ENCODE data around the gene RPTOR. TPM values are rescaled to one million over a fixed set of nuclear protein-coding genes. Genes with fewer than 3 reads are reported as not detected.

RPTOR gene
- total and polyA plus RNA-seq, 2 donors (not counting 1 experiment from before 2014, with no cell fraction given): 6.7 to 22.8 TPM

GRCh38 chr17:80991645-80992076 is 447.0 kb downstream of the RPTOR start, which contains the start of gene CHMP6:
TSS of gene CHMP6 (plus strand) at chr17:80991841. CDS start at chr17:80991919, 78 bp downstream.
- H3K27me3 ChIP-seq (ENCODE audit: control insufficient read depth, insufficient read depth, low read length): no peaks in the 10 kb centered on the region
- peak within 1 kb of the TSS; percentile 85 for H3K9ac ChIP-seq (ENCODE audit: insufficient read depth, low read length)
- no peaks in the 10 kb centered on the region for H3K4me1 ChIP-seq (ENCODE audit: control insufficient read depth, extremely low read depth, insufficient read depth, low read length)
- peak within 1 kb of the TSS; percentile 68 to 75 (median 71) for H3K4me3 ChIP-seq (replicated peaks in 1 of 4; ENCODE audit: control extremely low read depth in 1 of 4, insufficient read depth in 1 of 4, low read depth in 3 of 4, low read length in 4 of 4)
- H3K4me2 ChIP-seq (ENCODE audit: extremely low read depth, insufficient read depth, low read length): peak within 1 kb of the TSS; percentile 94
- H3K79me2 ChIP-seq (ENCODE audit: control insufficient read depth, insufficient read depth, low read length): peaks cover 4% of the 10 kb centered on the region
- peaks cover 11% of the 10 kb centered on the region for H3K36me3 ChIP-seq (ENCODE audit: control insufficient read depth, insufficient read depth, low read length)
- peak; percentile 77 to 80 for DNase-seq (ENCODE audit: low read depth in 2 of 2)
- peak within 1 kb of the TSS; percentile 28 for H3K27ac ChIP-seq (ENCODE audit: insufficient read depth, low read length)
- H4K20me1 ChIP-seq (ENCODE audit: control insufficient read depth, extremely low read depth, insufficient read depth, low read length): no peaks in the 10 kb centered on the region
- TF ChIP-seq CTCF (conservative IDR thresholded peaks at IDR 0.05 in 1 of 2, IDR thresholded peaks at IDR 0.05 in 1 of 2; ENCODE audit: low read depth in 1 of 2, low read length in 2 of 2) (no peak), EZH2 (IDR thresholded peaks at IDR 0.05; ENCODE audit: low read length, missing control alignments) (no peak)
- H3K9me3 ChIP-seq (ENCODE audit: control insufficient read depth, insufficient read depth, low read depth, low read length): no peaks in the 10 kb centered on the region
- H2AFZ ChIP-seq (ENCODE audit: low read length): peak within 1 kb of the TSS; percentile 97

DNA sequence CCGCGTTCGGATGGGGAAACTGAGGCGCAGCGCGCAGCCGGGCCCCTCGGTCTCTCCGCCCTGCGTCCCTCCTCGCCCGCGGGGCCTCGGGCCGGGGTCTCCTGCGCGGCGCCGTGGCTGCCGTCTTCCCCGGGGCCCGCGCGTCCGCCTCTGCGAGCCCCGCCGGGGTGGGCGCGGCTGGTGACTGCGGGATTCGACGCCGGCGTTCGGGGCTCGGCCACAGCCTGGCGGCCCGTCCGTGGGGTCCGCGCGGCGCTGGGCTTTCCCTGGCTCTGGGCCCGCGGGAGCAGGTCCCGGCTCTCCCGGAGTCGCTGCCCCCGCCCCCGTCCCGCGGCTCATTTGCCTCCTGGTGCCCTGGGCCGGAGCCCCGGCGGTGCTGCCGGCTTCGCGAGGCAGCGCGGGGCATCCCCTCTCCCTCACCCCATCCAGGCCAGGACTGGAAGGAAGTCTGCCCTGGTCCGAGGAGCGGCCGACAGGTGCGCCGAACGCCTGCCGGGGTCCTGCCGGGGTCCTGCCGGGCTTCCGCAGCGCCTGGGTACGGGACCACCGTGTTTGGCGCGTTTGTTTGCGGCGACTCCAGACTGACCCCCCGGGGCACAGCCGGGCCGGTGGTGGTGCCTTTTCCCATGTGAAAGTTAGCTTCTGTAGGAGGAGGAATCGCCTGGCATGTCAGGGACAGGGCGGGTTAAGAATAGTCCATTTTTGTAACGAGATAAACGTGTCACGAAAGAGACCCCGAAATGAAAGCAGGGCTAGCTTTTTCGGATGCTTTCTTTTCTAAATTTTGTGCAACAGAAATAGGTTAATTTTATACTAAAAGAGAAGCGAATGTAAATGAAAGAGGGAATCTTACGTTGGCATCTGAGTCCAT is 447.7 kb downstream of the RPTOR start:
- Histone ChIP-seq H3K79me2 (ENCODE audit: control insufficient read depth, insufficient read depth, low read length) (peaks cover 4% of the 10 kb centered on the region), H3K4me1 (ENCODE audit: control insufficient read depth, extremely low read depth, insufficient read depth, low read length) (no peaks in the 10 kb centered on the region), H3K36me3 (ENCODE audit: control insufficient read depth, insufficient read depth, low read length) (peaks cover 14% of the 10 kb centered on the region), H3K4me3 (replicated peaks in 1 of 4; ENCODE audit: control extremely low read depth in 1 of 4, insufficient read depth in 1 of 4, low read depth in 3 of 4, low read length in 4 of 4) (peak overlapping the region; percentile 61 to 75 (median 71)), H4K20me1 (ENCODE audit: control insufficient read depth, extremely low read depth, insufficient read depth, low read length) (no peaks in the 10 kb centered on the region), H2AFZ (ENCODE audit: low read length) (no peak overlapping the region), H3K27me3 (ENCODE audit: control insufficient read depth, insufficient read depth, low read length) (no peaks in the 10 kb centered on the region), H3K9me3 (ENCODE audit: control insufficient read depth, insufficient read depth, low read depth, low read length) (no peaks in the 10 kb centered on the region), H3K27ac (ENCODE audit: insufficient read depth, low read length) (peak overlapping the region; percentile 28), H3K4me2 (ENCODE audit: extremely low read depth, insufficient read depth, low read length) (peak overlapping the region; percentile 61), H3K9ac (ENCODE audit: insufficient read depth, low read length) (peak overlapping the region; percentile 85)
- TF ChIP-seq EZH2 (IDR thresholded peaks at IDR 0.05; ENCODE audit: low read length, missing control alignments) (no peak), CTCF (conservative IDR thresholded peaks at IDR 0.05 in 1 of 2, IDR thresholded peaks at IDR 0.05 in 1 of 2; ENCODE audit: low read depth in 1 of 2, low read length in 2 of 2) (no peak)
- no peak for DNase-seq (ENCODE audit: low read depth in 2 of 2)

DNA sequence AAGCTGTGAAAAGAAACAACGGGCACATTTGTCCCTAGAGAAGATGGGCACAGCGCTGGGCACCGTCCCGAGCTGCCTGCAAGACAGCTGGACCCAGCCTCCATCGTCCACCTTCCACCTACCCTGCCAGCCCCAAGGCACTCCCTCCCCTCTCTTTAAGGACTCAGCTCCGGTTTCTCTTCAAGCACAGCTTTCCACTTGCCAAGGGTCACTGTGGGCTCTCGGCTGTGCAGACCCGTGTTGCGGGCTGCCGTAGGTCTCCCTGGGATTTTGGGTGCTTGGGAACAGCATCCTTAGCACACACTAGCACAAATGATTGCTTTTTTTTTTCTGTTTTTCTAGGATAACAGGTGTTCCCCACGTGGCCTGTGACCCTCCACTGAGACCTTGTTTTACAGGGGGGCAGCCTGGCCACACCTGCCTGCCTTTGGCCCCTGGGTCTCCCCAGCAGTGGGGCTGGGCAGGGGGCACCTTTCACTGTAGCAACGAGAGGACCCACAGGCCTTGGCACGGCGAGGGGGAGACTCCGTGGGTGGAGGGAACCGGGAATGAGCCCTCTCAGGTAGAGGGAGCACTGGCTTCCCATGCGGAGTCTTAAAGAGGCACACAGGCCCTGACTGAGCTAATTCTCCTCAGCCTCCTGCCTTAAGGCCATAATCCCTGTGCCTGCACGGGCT is 448.4 kb downstream of the RPTOR start:
- TF ChIP-seq CTCF (conservative IDR thresholded peaks at IDR 0.05 in 1 of 2, IDR thresholded peaks at IDR 0.05 in 1 of 2; ENCODE audit: low read depth in 1 of 2, low read length in 2 of 2) (no peak), EZH2 (IDR thresholded peaks at IDR 0.05; ENCODE audit: low read length, missing control alignments) (no peak)
- Histone ChIP-seq H3K4me2 (ENCODE audit: extremely low read depth, insufficient read depth, low read length) (peak overlapping the region; percentile 61), H3K27ac (ENCODE audit: insufficient read depth, low read length) (no peak overlapping the region), H3K9ac (ENCODE audit: insufficient read depth, low read length) (no peak overlapping the region), H3K4me1 (ENCODE audit: control insufficient read depth, extremely low read depth, insufficient read depth, low read length) (no peaks in the 10 kb centered on the region), H3K9me3 (ENCODE audit: control insufficient read depth, insufficient read depth, low read depth, low read length) (no peaks in the 10 kb centered on the region), H3K27me3 (ENCODE audit: control insufficient read depth, insufficient read depth, low read length) (no peaks in the 10 kb centered on the region), H3K4me3 (replicated peaks in 1 of 4; ENCODE audit: control extremely low read depth in 1 of 4, insufficient read depth in 1 of 4, low read depth in 3 of 4, low read length in 4 of 4) (peak overlapping the region; percentile 61 to 75 (median 71)), H2AFZ (ENCODE audit: low read length) (no peak overlapping the region), H3K36me3 (ENCODE audit: control insufficient read depth, insufficient read depth, low read length) (peaks cover 16% of the 10 kb centered on the region), H3K79me2 (ENCODE audit: control insufficient read depth, insufficient read depth, low read length) (peaks cover 4% of the 10 kb centered on the region), H4K20me1 (ENCODE audit: control insufficient read depth, extremely low read depth, insufficient read depth, low read length) (no peaks in the 10 kb centered on the region)
- no peak for DNase-seq (ENCODE audit: low read depth in 2 of 2)
